Subcutaneous abdominal adipose tissue (tissue), 5 donors: Measurements from ENCODE around the gene RIC8B.

Experiments
- H3K27ac ChIP-seq: one replicate; pipeline ENCODE4 v1.7.0; 2013; ENCODE audit warnings: low read depth, mild to moderate bottlenecking, inconsistent platforms, low read length, moderate library complexity
- H3K27me3 ChIP-seq, 5 donors: one replicate each; pipeline ENCODE4 v1.7.0; 2013; ENCODE audit warnings: low read length in 5 of 5, inconsistent platforms in 1 of 5; ENCODE audit not compliant: control insufficient read depth in 5 of 5, insufficient read depth in 4 of 5
- H3K36me3 ChIP-seq, 5 donors: one replicate each; pipeline ENCODE4 v1.7.0; 2013; ENCODE audit warnings: low read length in 5 of 5; ENCODE audit not compliant: control insufficient read depth in 5 of 5, insufficient read depth in 5 of 5
- H3K4me1 ChIP-seq, 5 donors: one replicate each; pipeline ENCODE4 v1.7.0; 2013; ENCODE audit warnings: low read length in 5 of 5, mild to moderate bottlenecking in 3 of 5, moderate library complexity in 1 of 5; ENCODE audit not compliant: control insufficient read depth in 5 of 5, insufficient read depth in 5 of 5
- H3K4me3 ChIP-seq, 5 donors: one replicate each; pipeline ENCODE4 v1.7.0; 2013; ENCODE audit warnings: low read length in 5 of 5, low read depth in 1 of 5
- H3K9ac ChIP-seq, 5 donors: one replicate each; pipeline ENCODE4 v1.7.0; 2013; ENCODE audit warnings: low read length in 5 of 5, mild to moderate bottlenecking in 4 of 5, moderate library complexity in 3 of 5
- H3K9me3 ChIP-seq, 5 donors: one replicate each; pipeline ENCODE4 v1.7.0; 2013; ENCODE audit warnings: low read length in 5 of 5; ENCODE audit not compliant: control insufficient read depth in 5 of 5
- donor health status: healthy.
- donor health status: healthy.
- donor health status: healthy.
- donor health status: healthy.
- donor health status: healthy.

Gene RIC8B

GRCh38 chr12:106896603-106897002, 122.1 kb downstream of the RIC8B start:
- H3K27me3 ChIP-seq, result peaks cover 0 to 21% (median 6%) of the 10 kb centered on the region in 5 donors
- H3K27ac ChIP-seq, result no peak overlapping the region
- H3K4me1 ChIP-seq, result no peaks in the 10 kb centered on the region
- no peaks in the 10 kb centered on the region for H3K36me3 ChIP-seq
- no peak overlapping the region for H3K9ac ChIP-seq
- H3K4me3 ChIP-seq, result no peak overlapping the region
- H3K9me3 ChIP-seq, result no peaks in the 10 kb centered on the region

GRCh38 chr12:106897082-106897481, 122.6 kb downstream of the RIC8B start:
- H3K9ac ChIP-seq, result no peak overlapping the region
- H3K27me3 ChIP-seq, result peaks cover 0 to 24% (median 6%) of the 10 kb centered on the region in 5 donors
- no peak overlapping the region for H3K27ac ChIP-seq

GRCh38 chr12:106897981-106898901, 123.8 kb downstream of the RIC8B start:
- peaks cover under 1 to 31% (median 6%) of the 10 kb centered on the region in 5 donors for H3K27me3 ChIP-seq
- no peak overlapping the region for H3K4me3 ChIP-seq
- no peak overlapping the region for H3K27ac ChIP-seq
- peaks cover 0 to 4% (median 3%) of the 10 kb centered on the region in 5 donors for H3K4me1 ChIP-seq
- no peaks in the 10 kb centered on the region for H3K36me3 ChIP-seq
- no peaks in the 10 kb centered on the region for H3K9me3 ChIP-seq
- H3K9ac ChIP-seq, result no peak overlapping the region

More at GRCh38 chr12:106897082-106897481, 122.6 kb downstream of the RIC8B start:
- Histone ChIP-seq H3K9me3 (no peaks in the 10 kb centered on the region), H3K4me1 (no peaks in the 10 kb centered on the region), H3K36me3 (no peaks in the 10 kb centered on the region), H3K4me3 (no peak overlapping the region)

- no peaks in the 10 kb centered on the region for H3K9me3 ChIP-seq
- H3K4me1 ChIP-seq, result peaks cover 0 to 10% (median 8%) of the 10 kb centered on the region in 5 donors
- no peak overlapping the region for H3K27ac ChIP-seq
- H3K9ac ChIP-seq, result no peak overlapping the region
- no peak overlapping the region for H3K4me3 ChIP-seq
- H3K36me3 ChIP-seq, result no peaks in the 10 kb centered on the region
- peaks cover 5 to 27% (median 6%) of the 10 kb centered on the region in 5 donors for H3K27me3 ChIP-seq
Observed at GRCh38 chr12:106900554-106900953, 126.1 kb downstream of the RIC8B start.

GRCh38 chr12:106901276-106901675, 126.8 kb downstream of the RIC8B start:
- Histone ChIP-seq H3K9me3 (no peaks in the 10 kb centered on the region), H3K4me3 (no peak overlapping the region), H3K4me1 (peaks cover 0 to 10% (median 8%) of the 10 kb centered on the region in 5 donors), H3K27ac (no peak overlapping the region), H3K36me3 (no peaks in the 10 kb centered on the region), H3K9ac (no peak overlapping the region), H3K27me3 (peaks cover 5 to 31% (median 6%) of the 10 kb centered on the region in 5 donors)

GRCh38 chr12:106902053-106902452, 127.6 kb downstream of the RIC8B start:
- Histone ChIP-seq H3K27me3 (peaks cover 5 to 31% (median 6%) of the 10 kb centered on the region in 5 donors), H3K36me3 (no peaks in the 10 kb centered on the region), H3K27ac (no peak overlapping the region)

GRCh38 chr12:106903241-106903945, 128.9 kb downstream of the RIC8B start:
- Histone ChIP-seq H3K9me3 (no peaks in the 10 kb centered on the region), H3K27ac (no peak overlapping the region), H3K4me1 (peaks cover 0 to 10% (median 8%) of the 10 kb centered on the region in 5 donors), H3K27me3 (peaks cover 5 to 34% (median 8%) of the 10 kb centered on the region in 5 donors), H3K36me3 (no peaks in the 10 kb centered on the region), H3K4me3 (peak overlapping the region; percentile 62 to 75 (median 69)), H3K9ac (peak overlapping the region; percentile 54 to 79 (median 69))

More at GRCh38 chr12:106902053-106902452, 127.6 kb downstream of the RIC8B start:
- Histone ChIP-seq H3K9ac (no peak overlapping the region), H3K9me3 (no peaks in the 10 kb centered on the region), H3K4me3 (no peak overlapping the region), H3K4me1 (peaks cover 0 to 10% (median 8%) of the 10 kb centered on the region in 5 donors)

GRCh38 chr12:106906715-106907114, 132.2 kb downstream of the RIC8B start:
- Histone ChIP-seq H3K27ac (no peak overlapping the region), H3K27me3 (peaks cover 0 to 36% (median 9%) of the 10 kb centered on the region in 5 donors), H3K9ac (no peak overlapping the region), H3K4me3 (no peak overlapping the region), H3K36me3 (no peaks in the 10 kb centered on the region), H3K4me1 (peaks cover 0 to 10% (median 8%) of the 10 kb centered on the region in 5 donors), H3K9me3 (no peaks in the 10 kb centered on the region)

GRCh38 chr12:106907411-106907810, 132.9 kb downstream of the RIC8B start:
- no peak overlapping the region for H3K27ac ChIP-seq
- peaks cover 0 to 34% (median 8%) of the 10 kb centered on the region in 5 donors for H3K27me3 ChIP-seq

More at GRCh38 chr12:106907411-106907810, 132.9 kb downstream of the RIC8B start:
- Histone ChIP-seq H3K9me3 (no peaks in the 10 kb centered on the region), H3K4me3 (no peak overlapping the region), H3K36me3 (no peaks in the 10 kb centered on the region), H3K9ac (no peak overlapping the region), H3K4me1 (peaks cover 0 to 10% (median 8%) of the 10 kb centered on the region in 5 donors)
